Eye (tissue), 1 donor: ENCODE results near the gene APRT.
"Not testable (repeated sequence)": the region's sequence is repeated elsewhere in the genome, so short reads cannot be mapped to it uniquely, and the experiment has no call there.

Source experiments
- DNase-seq: peaks from one replicate; pipeline ENCODE4 v3.0.0-alpha.2; 2015

The APRT gene

GRCh38 chr16:88806491-88807111 lies 5.1 kb downstream of the APRT start:
- DNase-seq = no peak

- DNase-seq = no peak
These were observed 5.8 kb downstream of the APRT start for GRCh38 chr16:88805887-88806393.

- no peak for DNase-seq
These were observed 6.4 kb downstream of the APRT start for GRCh38 chr16:88805340-88805715.

GRCh38 chr16:88804552-88805339 lies 7.0 kb downstream of the APRT start:
- no peak for DNase-seq

- no peak for DNase-seq
These were observed 7.6 kb downstream of the APRT start for GRCh38 chr16:88804173-88804551.

GRCh38 chr16:88803264-88803987 lies 8.3 kb downstream of the APRT start, which contains the start of gene CDT1:
Gene CDT1 (plus strand): TSS chr16:88803789. CDS start chr16:88803832, 43 bp downstream.
- DNase-seq = peak; percentile 94

GRCh38 chr16:88800277-88800592 lies 11.5 kb downstream of the APRT start:
- no peak for DNase-seq

- no peak for DNase-seq
These were observed 12.0 kb downstream of the APRT start for GRCh38 chr16:88799569-88800276.

GRCh38 chr16:88798772-88799455 lies 12.8 kb downstream of the APRT start:
- DNase-seq = no peak

- DNase-seq = no peak
These were observed 13.7 kb downstream of the APRT start for GRCh38 chr16:88798073-88798472.

- DNase-seq = no peak
These were observed 15.4 kb downstream of the APRT start for GRCh38 chr16:88796278-88796677.

- no peak for DNase-seq
These were observed 18.3 kb downstream of the APRT start for GRCh38 chr16:88793251-88793954.

- no peak for DNase-seq
These were observed 19.0 kb downstream of the APRT start for GRCh38 chr16:88792668-88793250.

- no peak for DNase-seq
These were observed 19.6 kb downstream of the APRT start for GRCh38 chr16:88792078-88792550.

GRCh38 chr16:88790312-88791211 lies 21.2 kb downstream of the APRT start:
- no peak for DNase-seq

- no peak for DNase-seq
These were observed 22.1 kb downstream of the APRT start for GRCh38 chr16:88789594-88789993.

GRCh38 chr16:88788749-88789148 lies 23.0 kb downstream of the APRT start:
- DNase-seq = not testable (repeated sequence)

GRCh38 chr16:88787579-88788314 lies 24.0 kb downstream of the APRT start:
- no peak for DNase-seq
